Measurements from ENCODE around the gene KRT71.

The KRT71 gene

DNA sequence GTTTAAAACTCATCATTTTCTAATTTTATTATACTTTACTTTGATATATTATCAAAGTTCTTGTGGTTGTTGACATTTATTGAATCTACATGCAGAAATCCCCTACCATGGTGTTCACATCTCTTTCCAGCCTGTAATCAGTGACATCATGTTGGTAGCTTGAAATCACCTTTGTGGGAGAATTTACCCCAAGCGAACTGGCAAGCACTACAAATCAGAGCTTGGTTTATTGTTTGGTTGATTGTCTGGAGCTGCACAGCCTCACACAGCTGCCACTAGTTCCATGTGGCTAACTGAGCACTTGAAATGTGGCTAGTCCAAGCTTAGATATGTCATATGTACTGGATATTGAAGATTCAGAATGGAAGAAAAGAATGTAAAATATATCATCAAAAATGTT lies 17.4 kb downstream of the KRT71 start:
- DNase-seq = no peak

DNA sequence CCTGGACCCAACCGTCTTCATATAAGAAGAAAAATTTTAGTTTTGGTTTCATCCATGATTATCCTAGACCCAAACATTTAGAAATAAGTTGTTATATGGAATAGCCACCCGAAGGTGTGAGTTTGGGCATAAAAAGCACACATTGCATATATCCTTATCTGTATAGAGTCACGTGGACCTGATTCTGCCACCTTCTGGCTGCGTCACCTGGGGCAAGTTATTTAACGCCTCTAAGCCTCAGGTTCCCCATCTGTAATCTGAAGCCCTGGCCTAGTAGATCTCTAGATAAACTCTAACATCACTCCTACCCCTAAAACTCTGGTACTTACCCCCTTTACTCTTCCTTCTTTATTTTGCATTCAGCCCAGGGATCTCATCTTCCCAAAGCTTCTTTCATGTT lies 18.5 kb downstream of the KRT71 start:
- DNase-seq = no peak

DNA sequence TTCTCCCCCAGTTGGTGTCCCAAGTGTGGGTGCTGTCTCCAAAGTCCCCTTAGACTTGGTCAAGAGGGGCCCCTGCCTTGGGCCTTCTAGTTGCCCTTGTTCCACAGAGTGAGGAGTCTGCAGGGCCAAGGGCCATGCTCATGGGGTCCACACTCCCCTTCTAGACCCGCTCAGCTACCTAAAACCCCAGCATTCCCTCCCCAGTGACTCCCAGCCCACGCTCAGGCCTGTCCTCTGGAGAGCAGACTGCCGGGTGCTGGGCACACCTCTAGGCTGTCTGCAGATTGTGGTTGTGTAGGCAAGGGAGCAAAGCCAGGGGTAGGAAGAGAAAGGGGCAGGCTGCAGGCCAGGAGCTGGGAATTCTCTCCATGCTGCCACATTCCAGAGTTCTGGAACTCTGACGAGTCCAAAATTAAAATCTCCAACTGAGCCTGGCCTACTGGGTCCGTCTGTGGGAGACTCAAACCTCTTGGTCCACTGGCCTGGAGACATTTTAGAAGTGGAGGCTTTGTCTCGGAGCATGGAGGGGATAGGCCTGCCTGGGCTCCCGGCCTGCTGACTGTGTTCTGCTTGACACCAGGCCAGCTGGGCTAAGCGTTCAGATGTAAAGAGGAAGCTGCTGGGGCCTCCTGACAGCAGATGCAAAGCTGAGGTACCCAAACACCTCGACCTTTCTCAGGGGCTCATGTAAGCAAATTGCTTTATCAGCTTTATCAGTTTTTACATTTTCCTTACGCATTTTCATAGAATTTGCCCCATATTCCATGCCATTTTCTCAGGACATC lies 19.1 kb downstream of the KRT71 start:
- DNase-seq = no peak

DNA sequence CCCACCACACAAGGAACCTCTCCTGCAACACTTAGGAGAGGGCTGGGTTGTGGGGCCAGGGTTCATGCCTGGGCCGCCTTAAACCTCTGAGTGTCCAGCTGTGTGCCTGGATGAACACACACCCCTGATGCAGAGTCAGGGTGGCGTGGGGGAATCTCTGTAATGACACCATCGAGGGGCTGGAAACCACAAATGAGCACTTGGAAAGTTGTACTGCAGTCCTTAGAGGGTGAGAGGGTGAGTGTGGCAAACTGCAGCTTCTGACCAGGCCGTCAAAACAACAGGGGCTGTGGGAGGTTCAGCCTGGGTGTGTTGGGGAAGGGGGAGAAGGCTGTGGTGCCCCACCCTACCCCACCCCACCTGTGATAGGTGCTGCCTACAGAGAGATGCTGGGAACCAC lies 20.3 kb downstream of the KRT71 start:
- no peak for DNase-seq

DNA sequence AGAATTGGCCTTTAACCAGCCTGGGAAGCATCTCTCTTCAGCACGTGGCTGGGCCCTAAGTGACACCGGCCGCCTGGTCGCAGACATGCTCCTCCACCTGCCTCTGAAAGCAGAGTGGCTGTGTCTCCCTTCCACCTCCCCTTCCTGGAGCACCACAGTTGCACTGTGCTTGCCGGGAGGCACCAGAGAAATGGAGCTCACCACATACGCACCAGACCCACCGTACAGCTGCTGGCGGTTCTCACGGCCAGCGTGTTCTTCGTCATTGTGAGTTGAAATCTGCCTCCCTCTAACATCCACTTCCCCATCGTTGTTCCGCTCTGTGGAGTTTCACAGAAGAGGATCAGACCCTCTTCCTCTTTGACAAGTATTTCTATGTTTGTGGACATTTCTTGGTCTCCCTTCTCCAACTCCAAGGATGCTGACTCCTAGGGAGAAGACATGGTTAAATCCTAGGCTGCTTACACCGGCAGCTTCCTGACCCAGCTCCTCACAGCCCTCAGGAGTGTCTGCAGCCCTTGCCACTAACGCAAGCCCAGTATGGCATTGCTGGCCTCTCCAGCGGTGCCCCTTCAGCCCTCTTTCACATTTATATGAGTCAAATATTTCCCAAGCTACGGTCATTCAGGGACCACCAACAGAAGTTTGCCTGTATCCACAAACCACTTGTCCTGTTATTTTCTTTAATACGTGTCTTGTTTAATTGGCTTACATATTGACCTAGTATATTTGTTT lies 21.2 kb downstream of the KRT71 start:
- no peak for DNase-seq

DNA sequence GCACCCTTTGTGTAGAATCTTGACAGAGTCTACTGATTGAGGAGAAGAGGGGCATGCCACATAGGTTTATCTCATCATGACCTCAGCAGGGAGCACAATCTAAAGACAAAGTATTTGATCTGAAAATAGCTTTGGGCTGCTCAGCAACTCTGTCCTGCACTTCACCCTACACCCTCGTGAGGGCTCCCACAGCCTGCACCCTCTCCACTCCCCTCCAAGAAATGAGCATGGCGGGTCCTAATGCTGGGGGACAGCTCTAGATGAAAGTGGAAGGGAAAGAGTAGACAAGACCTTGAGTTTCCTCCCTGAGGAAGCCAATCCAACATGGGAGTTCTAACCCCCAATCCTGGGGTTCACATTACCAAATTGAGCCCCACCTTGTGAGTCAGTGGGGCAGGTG lies 22.0 kb downstream of the KRT71 start:
- DNase-seq = no peak

DNA sequence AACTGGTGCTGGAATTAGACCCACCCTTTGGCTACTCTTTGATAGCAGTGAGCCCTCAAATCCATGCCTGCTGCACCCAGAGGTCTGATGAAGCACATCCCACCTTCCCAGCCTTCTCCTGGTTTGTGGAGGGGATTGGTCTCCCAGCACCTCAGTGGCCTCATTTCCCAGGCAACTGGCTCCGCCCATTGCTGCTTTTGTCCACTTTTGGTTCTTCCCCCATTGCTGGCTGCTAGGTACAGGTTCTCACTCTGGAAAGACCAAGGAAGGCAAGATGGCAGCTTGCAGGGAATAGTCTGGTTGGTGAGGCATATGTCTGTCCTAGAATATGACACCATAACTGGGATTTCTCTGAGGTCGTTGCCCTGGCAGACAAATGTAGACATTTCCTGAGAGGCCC lies 22.6 kb downstream of the KRT71 start:
- DNase-seq = no peak

DNA sequence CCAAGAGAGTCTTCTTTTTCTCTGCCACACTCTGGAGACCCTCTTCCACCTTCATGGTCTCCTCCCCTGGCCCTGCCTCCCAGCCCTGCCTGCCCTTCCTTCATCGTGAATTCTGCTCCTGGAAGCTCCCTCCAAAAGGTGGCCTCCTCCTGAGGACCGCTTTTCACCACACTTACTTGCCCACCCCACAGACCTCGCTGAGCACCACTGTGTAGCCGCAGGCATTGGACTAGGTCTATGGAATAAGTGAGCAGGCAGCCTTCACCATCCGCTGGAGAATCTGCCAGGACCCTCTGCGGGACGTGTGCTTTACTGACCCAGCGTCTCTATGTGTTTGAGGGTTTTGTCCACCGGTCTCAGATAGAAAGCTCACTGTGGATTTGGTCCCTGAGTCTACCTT lies 23.1 kb downstream of the KRT71 start:
- DNase-seq = no peak

DNA sequence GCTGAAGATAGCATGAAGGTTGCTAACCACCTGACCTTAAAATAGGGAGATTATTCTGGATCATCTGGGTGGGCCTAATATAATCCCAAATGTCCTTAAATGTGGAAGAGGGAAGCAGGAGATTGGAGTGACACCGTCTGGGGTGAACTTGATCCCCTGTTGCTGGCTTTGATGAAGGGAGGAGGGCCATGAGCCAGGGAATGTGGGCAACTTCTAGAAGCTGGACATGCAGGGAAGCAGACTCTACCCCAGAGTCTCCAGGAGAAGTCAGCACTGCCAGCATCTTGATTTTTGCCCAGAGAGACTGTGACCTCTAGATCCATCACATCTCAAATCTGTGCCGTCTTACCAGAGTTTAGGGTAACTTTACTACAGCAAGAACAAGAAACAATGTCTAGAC lies 23.5 kb downstream of the KRT71 start:
- DNase-seq = no peak

DNA sequence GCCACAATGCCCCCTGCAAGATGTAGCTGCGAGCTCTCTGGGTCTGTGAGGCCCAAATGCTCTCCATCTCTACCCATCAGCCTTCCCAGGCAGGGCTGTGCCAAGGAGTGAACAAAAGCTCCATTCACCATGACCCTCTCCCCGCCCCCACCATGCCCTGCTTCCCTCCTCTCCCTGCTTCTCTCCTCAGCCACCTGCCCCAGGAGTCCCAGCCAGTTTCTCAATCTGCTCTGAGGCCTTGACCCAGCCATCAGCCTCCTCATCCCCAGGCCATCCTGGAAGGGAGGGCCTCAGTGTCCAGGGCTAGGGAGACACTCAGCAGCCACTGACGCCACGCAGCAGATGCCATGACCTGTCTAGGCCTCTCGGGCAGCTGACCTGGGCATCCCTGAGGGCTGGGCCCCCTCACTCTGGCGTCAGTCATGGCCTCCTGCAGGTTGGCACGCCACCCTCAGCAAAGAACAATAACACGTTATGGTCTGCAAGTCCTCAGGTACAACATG lies 24.3 kb downstream of the KRT71 start:
- peak; percentile 4 for DNase-seq

DNA sequence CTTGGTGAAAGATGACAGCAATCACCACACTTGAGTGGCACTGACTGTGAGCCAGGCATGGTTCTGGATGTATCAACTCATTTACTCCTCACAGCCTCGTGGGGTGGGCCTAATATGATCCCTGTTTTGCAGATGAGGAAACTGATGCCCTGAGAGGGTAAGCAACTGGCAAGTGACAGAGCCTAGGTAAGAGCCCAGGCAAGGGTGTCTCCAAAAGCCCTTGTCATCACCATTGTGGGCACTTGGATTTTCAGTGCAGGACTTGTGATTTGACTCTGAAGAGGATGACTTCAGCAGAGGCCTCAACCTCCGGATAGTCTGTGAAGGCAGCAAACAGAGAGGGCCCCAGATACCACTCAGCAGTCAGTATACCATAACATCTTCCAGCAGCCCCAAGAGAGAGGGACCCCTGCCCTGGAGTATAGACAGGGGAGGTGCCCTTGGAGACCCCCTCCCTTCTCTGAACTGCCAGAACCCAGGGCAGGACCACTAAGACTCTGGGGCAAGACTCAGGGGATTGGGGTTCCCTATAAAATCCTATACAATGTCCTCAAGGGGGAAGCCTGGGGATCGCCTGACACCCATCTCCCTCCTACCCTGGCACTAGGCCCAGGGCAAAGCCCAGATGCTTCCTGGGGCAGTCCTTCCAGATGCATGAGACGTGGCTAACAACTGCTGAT lies 25.7 kb downstream of the KRT71 start:
- DNase-seq = no peak

DNA sequence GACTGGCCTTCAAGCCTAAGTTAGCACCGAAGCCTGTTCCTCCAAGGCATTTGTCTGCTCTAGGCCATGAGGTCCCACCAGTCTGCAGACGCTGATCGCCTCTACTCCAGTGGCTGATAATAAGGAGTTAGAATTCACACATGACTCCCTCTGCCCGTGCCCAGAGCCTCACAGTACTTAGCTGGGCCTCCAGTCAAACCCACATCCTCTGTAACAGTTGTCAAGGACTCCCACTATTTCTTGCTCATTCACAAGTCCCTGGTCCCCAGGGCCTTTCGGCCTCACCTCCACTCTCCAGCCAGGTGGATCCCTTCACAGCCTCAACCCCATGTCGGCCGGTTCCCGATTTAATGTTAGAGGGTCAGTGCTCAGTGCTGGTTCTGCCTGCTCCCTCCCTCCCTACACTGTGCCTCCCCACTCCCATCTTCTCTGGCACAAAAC lies 26.4 kb downstream of the KRT71 start:
- DNase-seq = no peak

DNA sequence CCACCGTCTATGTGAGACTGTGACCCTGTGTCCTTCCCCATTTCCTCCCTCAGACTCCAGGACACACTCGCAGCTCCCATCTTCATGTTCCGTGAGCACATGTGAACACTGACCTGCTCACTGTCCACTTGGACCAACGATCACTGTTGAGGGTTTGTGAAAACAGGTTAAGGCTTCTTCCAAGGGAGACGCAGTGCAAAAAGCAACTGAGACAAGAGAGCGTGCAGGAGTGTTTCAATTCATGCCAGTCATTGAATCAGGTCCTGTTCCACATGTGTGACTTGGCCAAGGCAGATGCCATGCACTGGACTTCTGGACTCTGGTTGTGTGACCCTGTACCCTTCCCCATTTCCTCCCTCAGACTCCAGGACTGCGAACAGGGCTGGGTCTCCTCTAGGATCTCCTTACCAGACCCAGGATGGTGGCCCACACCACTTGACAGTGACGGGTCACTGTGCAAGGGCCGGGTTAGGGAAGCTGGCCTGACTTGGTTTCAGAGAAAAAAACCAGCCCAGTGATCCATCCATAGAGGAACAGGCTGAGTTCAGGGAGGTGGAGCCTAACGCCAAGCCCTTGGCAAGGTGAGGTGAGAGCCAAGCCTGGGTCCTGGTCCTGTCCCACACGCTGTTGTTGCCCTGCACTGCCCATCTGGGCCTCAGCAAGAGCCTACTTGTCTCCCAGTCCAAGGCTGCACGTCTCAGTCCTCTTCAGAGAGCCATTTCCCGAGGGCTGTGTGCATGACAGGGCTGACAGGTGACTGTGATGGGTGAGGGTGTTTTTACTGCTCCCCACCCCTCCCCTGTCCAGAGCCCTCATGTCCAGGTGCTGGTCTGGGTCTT lies 27.1 kb downstream of the KRT71 start:
- DNase-seq = no peak

DNA sequence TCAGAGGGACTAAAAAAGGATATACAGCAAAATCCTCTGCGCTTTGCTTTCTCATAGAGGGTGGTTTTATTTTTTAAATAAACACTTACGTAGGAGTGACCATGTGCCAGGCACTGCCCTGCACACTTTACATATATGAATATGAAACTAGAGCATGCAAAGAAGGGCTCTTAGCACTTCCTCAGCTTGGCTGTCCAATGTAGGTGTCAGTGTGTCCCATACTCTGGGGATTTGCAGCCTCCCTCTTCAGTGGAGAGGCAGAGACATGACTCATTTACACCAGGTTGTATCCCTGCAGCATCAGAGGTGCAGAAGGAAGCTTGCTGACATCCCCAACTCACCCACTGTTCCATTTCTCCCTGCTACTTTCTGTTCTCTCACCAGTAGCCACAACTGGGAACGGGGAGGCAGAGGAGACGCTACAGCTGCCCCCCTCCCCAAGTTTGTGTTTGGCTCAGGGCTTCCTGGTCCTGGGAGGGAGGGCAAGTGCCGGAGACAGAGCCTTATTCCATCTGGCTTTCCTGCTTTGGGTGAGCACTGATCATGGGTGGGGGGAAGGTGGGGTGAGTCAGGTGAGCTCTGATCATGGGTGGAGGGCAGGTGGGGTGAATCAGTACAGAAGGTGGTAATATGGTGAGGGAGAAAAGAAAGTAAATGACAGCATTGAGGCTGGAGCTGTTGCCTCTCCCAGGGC lies 27.9 kb downstream of the KRT71 start:
- DNase-seq = no peak

DNA sequence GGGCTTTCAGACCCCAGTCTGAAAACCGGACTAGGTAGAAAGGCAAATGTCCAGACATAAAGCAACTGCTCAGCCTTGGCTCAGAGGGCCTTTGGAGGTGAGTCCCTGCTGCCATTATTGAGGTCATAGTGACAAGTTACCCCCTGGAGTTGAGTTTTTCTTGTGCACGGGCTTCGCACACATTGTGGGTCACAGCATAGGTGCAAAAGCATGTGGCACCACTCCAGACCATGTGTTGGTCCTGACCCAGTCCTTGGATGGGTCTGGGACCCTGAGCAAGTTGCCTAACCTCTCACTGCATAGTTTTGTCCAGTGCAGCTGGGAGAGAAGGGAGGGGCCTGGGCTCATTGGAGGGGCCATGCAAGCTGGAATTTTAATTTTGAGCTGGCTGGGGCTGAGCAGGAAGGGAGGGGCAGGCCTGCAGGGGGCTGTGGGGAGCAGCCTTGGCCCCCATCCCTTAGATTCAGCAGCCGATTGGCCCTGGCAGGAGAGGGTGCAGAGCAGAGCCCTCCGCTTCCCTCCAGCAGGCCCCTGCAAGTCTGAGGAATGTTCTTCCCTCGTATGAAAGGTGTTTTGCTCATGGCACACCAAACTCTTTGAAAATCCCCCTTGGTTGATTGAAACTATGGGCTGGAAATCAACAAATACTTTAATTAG lies 28.6 kb downstream of the KRT71 start:
- DNase-seq = no peak

DNA sequence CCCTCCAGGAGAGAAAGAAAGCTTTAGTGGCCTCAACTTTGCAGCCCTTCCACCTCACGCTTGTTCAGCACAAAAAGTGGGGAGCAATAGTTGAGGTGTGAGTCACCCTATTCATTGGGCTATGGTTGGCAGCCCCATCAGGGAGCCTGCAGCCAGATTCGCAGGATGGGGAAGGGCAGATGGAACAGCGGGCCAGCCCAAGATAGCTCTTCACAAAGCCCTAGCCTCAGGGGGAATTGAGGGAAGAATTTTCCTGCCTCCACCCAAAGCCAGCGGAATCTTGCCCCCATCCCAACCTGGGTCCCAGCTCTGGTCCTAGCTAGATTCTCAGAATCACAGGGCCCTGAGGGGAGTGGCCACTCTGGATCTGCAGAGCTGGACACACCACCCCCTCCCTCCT lies 29.1 kb downstream of the KRT71 start:
- no peak for DNase-seq

DNA sequence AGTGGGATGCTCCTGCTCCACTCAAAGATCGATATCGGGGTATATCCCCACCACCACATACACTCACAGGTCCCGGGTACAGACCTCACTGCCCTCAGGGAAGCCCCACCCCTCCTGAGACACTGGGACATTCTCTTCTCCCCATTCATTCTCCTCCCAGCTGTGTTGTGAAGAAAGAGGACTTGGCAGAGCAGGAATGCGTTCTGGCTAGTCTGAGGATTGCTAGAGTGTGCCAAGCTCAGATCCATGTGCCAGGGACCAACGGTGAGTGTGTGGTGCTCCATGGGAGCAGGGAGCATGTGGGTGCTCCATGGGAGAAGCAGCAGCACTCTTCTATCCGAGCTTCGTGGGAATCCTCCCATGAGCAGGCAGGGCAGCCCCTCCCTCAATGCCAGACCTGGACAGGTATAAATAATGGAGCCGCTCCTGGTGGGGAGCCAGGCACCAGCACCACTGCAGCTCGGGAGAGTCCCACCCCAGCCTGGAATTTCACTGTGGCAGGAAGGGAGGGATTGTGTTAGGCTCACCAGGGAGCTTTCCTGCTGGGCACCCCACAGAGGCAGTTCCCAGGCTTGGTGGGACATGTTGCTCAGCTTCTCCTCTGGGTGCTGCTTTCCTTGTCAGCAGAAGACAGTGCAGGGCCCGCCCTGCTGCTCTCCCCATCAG lies 30.5 kb downstream of the KRT71 start:
- DNase-seq = no peak

DNA sequence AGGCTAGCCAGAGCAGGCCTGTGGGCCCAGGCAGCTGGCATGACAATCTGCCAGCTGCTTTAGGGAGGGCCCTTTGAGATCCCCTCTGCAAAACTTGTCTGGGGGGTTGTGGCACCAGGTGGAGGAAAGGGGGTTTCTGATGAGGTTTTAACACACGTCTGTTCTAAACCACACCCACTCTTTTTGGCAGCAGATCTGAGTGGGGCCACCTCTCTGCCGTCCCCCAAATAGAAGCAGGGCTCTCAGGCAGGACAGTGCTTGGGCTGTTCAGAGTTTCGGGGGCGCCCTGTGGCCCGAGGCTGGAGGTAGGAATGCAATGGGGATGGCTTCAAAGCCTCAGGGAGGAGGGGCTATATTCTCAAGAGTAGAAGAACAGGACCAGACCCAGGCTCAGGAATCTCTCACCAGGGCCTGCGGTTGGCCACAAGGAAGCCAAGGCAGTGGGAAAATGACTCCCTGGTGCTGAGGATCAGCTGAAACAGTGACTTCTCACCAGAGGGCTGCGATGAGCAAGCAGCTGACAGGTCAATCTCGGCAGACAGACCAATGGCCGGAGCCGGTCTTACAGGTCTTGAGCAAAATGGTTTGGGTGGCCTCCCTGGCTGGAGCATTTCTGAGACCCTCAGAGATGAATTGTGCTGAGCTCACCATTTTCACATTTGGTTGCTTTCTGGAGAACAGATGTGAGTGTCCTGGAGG lies 31.2 kb downstream of the KRT71 start:
- DNase-seq = no peak

DNA sequence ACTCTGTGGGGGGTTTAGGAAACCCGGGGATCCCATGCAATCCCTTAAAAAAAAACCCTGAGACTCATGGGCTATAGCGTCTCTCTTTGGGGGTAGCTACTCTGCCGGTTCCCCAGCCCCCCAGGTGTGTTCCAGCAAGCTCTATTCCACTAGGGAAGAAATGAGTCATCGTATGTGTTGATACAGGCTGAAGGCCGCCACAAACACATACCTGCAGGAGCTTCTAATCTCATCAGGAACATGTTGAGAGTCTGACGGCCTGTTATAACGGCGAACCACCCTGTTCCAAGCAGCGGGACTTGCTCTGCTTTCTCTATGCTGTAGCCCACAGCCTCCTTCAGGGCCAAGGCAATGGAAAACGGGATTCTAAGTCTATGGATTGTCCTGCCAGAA lies 31.8 kb downstream of the KRT71 start:
- no peak for DNase-seq
